ENCODE measurements around the gene SLC27A6.

GRCh38 chr5:129041196-129041881 lies 76.1 kb downstream of the SLC27A6 start:
- no peak for TF ChIP-seq POLR2A (IDR thresholded peaks at IDR 0.05)
- no peak for TF ChIP-seq POLR2AphosphoS5 (IDR thresholded peaks at IDR 0.05)

Measured in sigmoid colon (tissue), 4 donors.